ENCODE data around the gene GNL3L. TPM values are rescaled to one million over a fixed set of nuclear protein-coding genes. Genes with fewer than 3 reads are reported as not detected.

Gene GNL3L
- total and polyA plus RNA-seq, 2 of the 13 experiments (the other 11 are each of a cell fraction or from before 2014, with no cell fraction given), result 12.1 to 32.6 TPM

GRCh38 chrX:54529552-54530356 is at the start of gene GNL3L (continued):
- 0 out of 2 replicates have a peak, but pooled peaks have one; percentile 37 for TF ChIP-seq NFRKB (IDR thresholded peaks at IDR 0.05)
- TF ChIP-seq ZNF281 (CRISPR knock-in tag; IDR thresholded peaks at IDR 0.05; ENCODE audit: borderline replicate concordance), result peak; percentile 88
- peak; percentile 51; the same call in 1 of the 2 replicates for TF ChIP-seq SP2 (CRISPR knock-in tag; IDR thresholded peaks at IDR 0.05)
- peak; percentile 64; the same call in 1 of the 2 replicates for TF ChIP-seq RAD51 (IDR thresholded peaks at IDR 0.05; ENCODE audit: borderline replicate concordance)
- TF ChIP-seq EHMT2 (IDR thresholded peaks at IDR 0.05; ENCODE audit: borderline replicate concordance, low read depth, low read length), result peak; percentile 33; the same call in 1 of the 2 replicates
- TF ChIP-seq, protein P1, sequence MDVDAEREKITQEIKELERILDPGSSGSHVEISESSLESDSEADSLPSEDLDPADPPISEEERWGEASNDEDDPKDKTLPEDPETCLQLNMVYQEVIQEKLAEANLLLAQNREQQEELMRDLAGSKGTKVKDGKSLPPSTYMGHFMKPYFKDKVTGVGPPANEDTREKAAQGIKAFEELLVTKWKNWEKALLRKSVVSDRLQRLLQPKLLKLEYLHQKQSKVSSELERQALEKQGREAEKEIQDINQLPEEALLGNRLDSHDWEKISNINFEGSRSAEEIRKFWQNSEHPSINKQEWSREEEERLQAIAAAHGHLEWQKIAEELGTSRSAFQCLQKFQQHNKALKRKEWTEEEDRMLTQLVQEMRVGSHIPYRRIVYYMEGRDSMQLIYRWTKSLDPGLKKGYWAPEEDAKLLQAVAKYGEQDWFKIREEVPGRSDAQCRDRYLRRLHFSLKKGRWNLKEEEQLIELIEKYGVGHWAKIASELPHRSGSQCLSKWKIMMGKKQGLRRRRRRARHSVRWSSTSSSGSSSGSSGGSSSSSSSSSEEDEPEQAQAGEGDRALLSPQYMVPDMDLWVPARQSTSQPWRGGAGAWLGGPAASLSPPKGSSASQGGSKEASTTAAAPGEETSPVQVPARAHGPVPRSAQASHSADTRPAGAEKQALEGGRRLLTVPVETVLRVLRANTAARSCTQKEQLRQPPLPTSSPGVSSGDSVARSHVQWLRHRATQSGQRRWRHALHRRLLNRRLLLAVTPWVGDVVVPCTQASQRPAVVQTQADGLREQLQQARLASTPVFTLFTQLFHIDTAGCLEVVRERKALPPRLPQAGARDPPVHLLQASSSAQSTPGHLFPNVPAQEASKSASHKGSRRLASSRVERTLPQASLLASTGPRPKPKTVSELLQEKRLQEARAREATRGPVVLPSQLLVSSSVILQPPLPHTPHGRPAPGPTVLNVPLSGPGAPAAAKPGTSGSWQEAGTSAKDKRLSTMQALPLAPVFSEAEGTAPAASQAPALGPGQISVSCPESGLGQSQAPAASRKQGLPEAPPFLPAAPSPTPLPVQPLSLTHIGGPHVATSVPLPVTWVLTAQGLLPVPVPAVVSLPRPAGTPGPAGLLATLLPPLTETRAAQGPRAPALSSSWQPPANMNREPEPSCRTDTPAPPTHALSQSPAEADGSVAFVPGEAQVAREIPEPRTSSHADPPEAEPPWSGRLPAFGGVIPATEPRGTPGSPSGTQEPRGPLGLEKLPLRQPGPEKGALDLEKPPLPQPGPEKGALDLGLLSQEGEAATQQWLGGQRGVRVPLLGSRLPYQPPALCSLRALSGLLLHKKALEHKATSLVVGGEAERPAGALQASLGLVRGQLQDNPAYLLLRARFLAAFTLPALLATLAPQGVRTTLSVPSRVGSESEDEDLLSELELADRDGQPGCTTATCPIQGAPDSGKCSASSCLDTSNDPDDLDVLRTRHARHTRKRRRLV (CRISPR knock-in tag; IDR thresholded peaks at IDR 0.05), result no peak
- peak; percentile 77; the same call in 1 of the 2 replicates for TF ChIP-seq DMAP1 (CRISPR knock-in tag; IDR thresholded peaks at IDR 0.05)
- no peak for TF ChIP-seq LBX2 (CRISPR knock-in tag; IDR thresholded peaks at IDR 0.05; ENCODE audit: borderline replicate concordance)
- TF ChIP-seq POLR2AphosphoS5 (IDR thresholded peaks at IDR 0.05; ENCODE audit: low read depth, low read length), result peak; percentile 76
- TF ChIP-seq KAT8 (CRISPR knock-in tag; IDR thresholded peaks at IDR 0.05), result peak; percentile 71
- peak; percentile 76; the same call in 1 of the 2 replicates for TF ChIP-seq POLR2G (IDR thresholded peaks at IDR 0.05; ENCODE audit: low read depth, low read length)
- peak; percentile 76 for TF ChIP-seq ELF1 (CRISPR knock-in tag; IDR thresholded peaks at IDR 0.05)
- 0 out of 2 replicates have a peak, but pooled peaks have one; percentile 27 for TF ChIP-seq SRY (CRISPR knock-in tag; IDR thresholded peaks at IDR 0.05)
- peak; percentile 64 for TF ChIP-seq ELF3 (CRISPR knock-in tag; IDR thresholded peaks at IDR 0.05)
- peak; percentile 35; the same call in 1 of the 2 replicates for TF ChIP-seq HDAC1 (CRISPR knock-in tag; IDR thresholded peaks at IDR 0.05)
- 0 out of 2 replicates have a peak, but pooled peaks have one; percentile 23 for TF ChIP-seq PATZ1 (CRISPR knock-in tag; IDR thresholded peaks at IDR 0.05)
- TF ChIP-seq NFYB (CRISPR knock-in tag; IDR thresholded peaks at IDR 0.05), result peak; percentile 50; the same call in 1 of the 2 replicates
- TF ChIP-seq KDM1A (CRISPR knock-in tag; IDR thresholded peaks at IDR 0.05), result no peak
- peak; percentile 34; the same call in 1 of the 2 replicates for TF ChIP-seq NFYC (CRISPR knock-in tag; IDR thresholded peaks at IDR 0.05)
- peak; percentile 75 for TF ChIP-seq GABPB1 (CRISPR knock-in tag; IDR thresholded peaks at IDR 0.05)
